ENCODE results near the gene RHEB. TPM values are rescaled to one million over a fixed set of nuclear protein-coding genes. Genes with fewer than 3 reads are reported as not detected.

RHEB gene
- polyA plus RNA-seq, 1 of the 3 experiments (the other 2 are of a cell fraction): 87.3 TPM

GRCh38 chr7:151460474-151460855 lies 59.2 kb downstream of the RHEB start:
- Histone ChIP-seq H3K36me3 (replicated peaks in 1 of 2; ENCODE audit: control insufficient read depth in 1 of 2, insufficient read depth in 2 of 2, low read length in 1 of 2) (peaks cover 8 to 20% of the 10 kb centered on the region in 2 experiments), H3K27me3 (ENCODE audit: insufficient read depth) (no peaks in the 10 kb centered on the region), H3K9ac (peak overlapping the region; percentile 1; the same call in 1 of the 2 replicates), H4K20me1 (ENCODE audit: insufficient read depth) (no peaks in the 10 kb centered on the region), H3K27ac (ENCODE audit: low read depth in 2 of 2, low read length in 1 of 2) (peak overlapping the region; percentile 44 to 54; a peak in 3 of 4 replicates), H3K79me2 (ENCODE audit: insufficient read depth) (no peaks in the 10 kb centered on the region), H2AFZ (ENCODE audit: low read depth) (peak overlapping the region; percentile 78; the same call in 1 of the 2 replicates), H3K4me3 (ENCODE audit: low read depth in 2 of 2, low read length in 1 of 2) (no peak overlapping the region), H3K4me1 (ENCODE audit: control insufficient read depth in 1 of 2, insufficient read depth in 2 of 2, low read depth in 1 of 2, low read length in 1 of 2) (peaks cover 0 to 14% of the 10 kb centered on the region in 2 experiments; a peak in 1 of 4 replicates), H3K4me2 (peak overlapping the region; percentile 72), H3K9me3 (no peaks in the 10 kb centered on the region), H3K9me2 (no peaks in the 10 kb centered on the region), H3F3A (replicated peaks; ENCODE audit: insufficient read depth) (peaks cover 25% of the 10 kb centered on the region)
- no peak for DNase-seq
- 83% methylated on average over 10 of the region's 10 CpGs for WGBS (ENCODE audit: low lambda C conversion rate)
- TF ChIP-seq PBX3 (IDR thresholded peaks at IDR 0.05): no peak
- TF ChIP-seq CTCF (IDR thresholded peaks at IDR 0.05): no peak
- no peak for TF ChIP-seq GABPA (IDR thresholded peaks at IDR 0.05; ENCODE audit: low read depth)
- no peak for TF ChIP-seq FOXM1 (IDR thresholded peaks at IDR 0.05; ENCODE audit: low read depth)
- TF ChIP-seq EP300 (IDR thresholded peaks at IDR 0.05; ENCODE audit: borderline replicate concordance in 1 of 2, low read depth in 1 of 2, low read length in 1 of 2): no peak
- TF ChIP-seq, protein P1, sequence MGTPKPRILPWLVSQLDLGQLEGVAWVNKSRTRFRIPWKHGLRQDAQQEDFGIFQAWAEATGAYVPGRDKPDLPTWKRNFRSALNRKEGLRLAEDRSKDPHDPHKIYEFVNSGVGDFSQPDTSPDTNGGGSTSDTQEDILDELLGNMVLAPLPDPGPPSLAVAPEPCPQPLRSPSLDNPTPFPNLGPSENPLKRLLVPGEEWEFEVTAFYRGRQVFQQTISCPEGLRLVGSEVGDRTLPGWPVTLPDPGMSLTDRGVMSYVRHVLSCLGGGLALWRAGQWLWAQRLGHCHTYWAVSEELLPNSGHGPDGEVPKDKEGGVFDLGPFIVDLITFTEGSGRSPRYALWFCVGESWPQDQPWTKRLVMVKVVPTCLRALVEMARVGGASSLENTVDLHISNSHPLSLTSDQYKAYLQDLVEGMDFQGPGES (IDR thresholded peaks at IDR 0.05; ENCODE audit: low read depth, low read length): no peak
- no peak for TF ChIP-seq RCOR1 (IDR thresholded peaks at IDR 0.05; ENCODE audit: low read length)
- TF ChIP-seq TEAD4 (IDR thresholded peaks at IDR 0.05; ENCODE audit: borderline replicate concordance, insufficient read depth): no peak
- TF ChIP-seq FOXJ3 (CRISPR knock-in tag; IDR thresholded peaks at IDR 0.05): no peak
- TF ChIP-seq TCF12 (IDR thresholded peaks at IDR 0.05): no peak
- no peak for TF ChIP-seq CHD2 (IDR thresholded peaks at IDR 0.05; ENCODE audit: low read length, partially characterized antibody)
- TF ChIP-seq, protein P2, sequence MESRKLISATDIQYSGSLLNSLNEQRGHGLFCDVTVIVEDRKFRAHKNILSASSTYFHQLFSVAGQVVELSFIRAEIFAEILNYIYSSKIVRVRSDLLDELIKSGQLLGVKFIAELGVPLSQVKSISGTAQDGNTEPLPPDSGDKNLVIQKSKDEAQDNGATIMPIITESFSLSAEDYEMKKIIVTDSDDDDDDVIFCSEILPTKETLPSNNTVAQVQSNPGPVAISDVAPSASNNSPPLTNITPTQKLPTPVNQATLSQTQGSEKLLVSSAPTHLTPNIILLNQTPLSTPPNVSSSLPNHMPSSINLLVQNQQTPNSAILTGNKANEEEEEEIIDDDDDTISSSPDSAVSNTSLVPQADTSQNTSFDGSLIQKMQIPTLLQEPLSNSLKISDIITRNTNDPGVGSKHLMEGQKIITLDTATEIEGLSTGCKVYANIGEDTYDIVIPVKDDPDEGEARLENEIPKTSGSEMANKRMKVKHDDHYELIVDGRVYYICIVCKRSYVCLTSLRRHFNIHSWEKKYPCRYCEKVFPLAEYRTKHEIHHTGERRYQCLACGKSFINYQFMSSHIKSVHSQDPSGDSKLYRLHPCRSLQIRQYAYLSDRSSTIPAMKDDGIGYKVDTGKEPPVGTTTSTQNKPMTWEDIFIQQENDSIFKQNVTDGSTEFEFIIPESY (IDR thresholded peaks at IDR 0.05; ENCODE audit: borderline replicate concordance, low read depth): no peak
- no peak for TF ChIP-seq FOSL2 (IDR thresholded peaks at IDR 0.05; ENCODE audit: borderline replicate concordance, low read depth)
- TF ChIP-seq, protein P3, sequence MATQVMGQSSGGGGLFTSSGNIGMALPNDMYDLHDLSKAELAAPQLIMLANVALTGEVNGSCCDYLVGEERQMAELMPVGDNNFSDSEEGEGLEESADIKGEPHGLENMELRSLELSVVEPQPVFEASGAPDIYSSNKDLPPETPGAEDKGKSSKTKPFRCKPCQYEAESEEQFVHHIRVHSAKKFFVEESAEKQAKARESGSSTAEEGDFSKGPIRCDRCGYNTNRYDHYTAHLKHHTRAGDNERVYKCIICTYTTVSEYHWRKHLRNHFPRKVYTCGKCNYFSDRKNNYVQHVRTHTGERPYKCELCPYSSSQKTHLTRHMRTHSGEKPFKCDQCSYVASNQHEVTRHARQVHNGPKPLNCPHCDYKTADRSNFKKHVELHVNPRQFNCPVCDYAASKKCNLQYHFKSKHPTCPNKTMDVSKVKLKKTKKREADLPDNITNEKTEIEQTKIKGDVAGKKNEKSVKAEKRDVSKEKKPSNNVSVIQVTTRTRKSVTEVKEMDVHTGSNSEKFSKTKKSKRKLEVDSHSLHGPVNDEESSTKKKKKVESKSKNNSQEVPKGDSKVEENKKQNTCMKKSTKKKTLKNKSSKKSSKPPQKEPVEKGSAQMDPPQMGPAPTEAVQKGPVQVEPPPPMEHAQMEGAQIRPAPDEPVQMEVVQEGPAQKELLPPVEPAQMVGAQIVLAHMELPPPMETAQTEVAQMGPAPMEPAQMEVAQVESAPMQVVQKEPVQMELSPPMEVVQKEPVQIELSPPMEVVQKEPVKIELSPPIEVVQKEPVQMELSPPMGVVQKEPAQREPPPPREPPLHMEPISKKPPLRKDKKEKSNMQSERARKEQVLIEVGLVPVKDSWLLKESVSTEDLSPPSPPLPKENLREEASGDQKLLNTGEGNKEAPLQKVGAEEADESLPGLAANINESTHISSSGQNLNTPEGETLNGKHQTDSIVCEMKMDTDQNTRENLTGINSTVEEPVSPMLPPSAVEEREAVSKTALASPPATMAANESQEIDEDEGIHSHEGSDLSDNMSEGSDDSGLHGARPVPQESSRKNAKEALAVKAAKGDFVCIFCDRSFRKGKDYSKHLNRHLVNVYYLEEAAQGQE (IDR thresholded peaks at IDR 0.05; ENCODE audit: low read depth, low read length): no peak
- no peak for TF ChIP-seq SIN3A (IDR thresholded peaks at IDR 0.05; ENCODE audit: borderline replicate concordance, low read depth, low read length)
- no peak for TF ChIP-seq SMC3 (IDR thresholded peaks at IDR 0.05; ENCODE audit: low read depth, low read length)
- POLR2A ChIA-PET: interaction anchor here (0.8 kb wide), 1 partner anchor 12 kb away, joined by 3 read pairs; no protein-coding TSS in a partner anchor
- CTCF ChIA-PET: interaction anchor here (0.9 to 3.2 kb wide), 12 partner anchors 11 to 323 kb away, joined by 3 to 13 read pairs (median 3); no protein-coding TSS in a partner anchor
